ENCODE data around the gene SYNGR2.

- TF ChIP-seq CTCF (IDR thresholded peaks at IDR 0.05) (no peak), POLR2A (IDR thresholded peaks at IDR 0.05) (no peak)
Observed at GRCh38 chr17:78141437-78142118, 26.8 kb upstream of the SYNGR2 start.

Data from thyroid gland (tissue), 4 donors.